Measurements from ENCODE around the gene CDC42SE2. TPM values are rescaled to one million over a fixed set of nuclear protein-coding genes. Genes with fewer than 3 reads are reported as not detected.
A peak's percentile ranks its signal among the peaks of the same experiment; 100 is the strongest.

CDC42SE2 gene
- total RNA-seq, 6 experiments from 2014 or later, result 14.2 to 18.0 (median 16.4) TPM

GRCh38 chr5:131406076-131406475, 142.2 kb downstream of the CDC42SE2 start:
- TF ChIP-seq CTCF (IDR thresholded peaks at IDR 0.05), result no peak
- Mint-ChIP-seq H3K4me3 (no peak overlapping the region), H3K9me3 (peaks cover 13% of the 10 kb centered on the region), H3K4me1 (ENCODE audit: low read depth) (no peaks in the 10 kb centered on the region), H3K27me3 (ENCODE audit: insufficient read depth) (no peaks in the 10 kb centered on the region), H3K27ac (no peak overlapping the region), H3K36me3 (ENCODE audit: low read depth) (peaks cover 40% of the 10 kb centered on the region)
- no peak for DNase-seq

- Mint-ChIP-seq H3K36me3 (ENCODE audit: low read depth) (peaks cover 40% of the 10 kb centered on the region), H3K9me3 (peaks cover 9% of the 10 kb centered on the region), H3K4me3 (no peak overlapping the region), H3K27ac (no peak overlapping the region), H3K27me3 (ENCODE audit: insufficient read depth) (no peaks in the 10 kb centered on the region), H3K4me1 (ENCODE audit: low read depth) (no peaks in the 10 kb centered on the region)
- DNase-seq, result no peak
- TF ChIP-seq CTCF (IDR thresholded peaks at IDR 0.05), result no peak
These were observed 143.3 kb downstream of the CDC42SE2 start for GRCh38 chr5:131406975-131407638.

GRCh38 chr5:131413605-131414559, 150.0 kb downstream of the CDC42SE2 start:
- Mint-ChIP-seq H3K4me1 (ENCODE audit: low read depth) (peaks cover 6% of the 10 kb centered on the region; the same call in 1 of the 2 replicates), H3K9me3 (no peaks in the 10 kb centered on the region), H3K27ac (no peak overlapping the region), H3K27me3 (ENCODE audit: insufficient read depth) (no peaks in the 10 kb centered on the region), H3K36me3 (ENCODE audit: low read depth) (peaks cover 21% of the 10 kb centered on the region), H3K4me3 (no peak overlapping the region)
- no peak for DNase-seq
- no peak for TF ChIP-seq CTCF (IDR thresholded peaks at IDR 0.05)

GRCh38 chr5:131416729-131417128, 152.9 kb downstream of the CDC42SE2 start:
- no peaks in the 10 kb centered on the region for H3K9me3 Mint-ChIP-seq
- no peaks in the 10 kb centered on the region for H3K27me3 Mint-ChIP-seq (ENCODE audit: insufficient read depth)
- H3K4me1 Mint-ChIP-seq (ENCODE audit: low read depth), result peaks cover 7% of the 10 kb centered on the region
- TF ChIP-seq CTCF (IDR thresholded peaks at IDR 0.05), result no peak
- H3K4me3 Mint-ChIP-seq, result no peak overlapping the region
- no peak for DNase-seq
- H3K36me3 Mint-ChIP-seq (ENCODE audit: low read depth), result no peaks in the 10 kb centered on the region
- H3K27ac Mint-ChIP-seq, result no peak overlapping the region

DNA sequence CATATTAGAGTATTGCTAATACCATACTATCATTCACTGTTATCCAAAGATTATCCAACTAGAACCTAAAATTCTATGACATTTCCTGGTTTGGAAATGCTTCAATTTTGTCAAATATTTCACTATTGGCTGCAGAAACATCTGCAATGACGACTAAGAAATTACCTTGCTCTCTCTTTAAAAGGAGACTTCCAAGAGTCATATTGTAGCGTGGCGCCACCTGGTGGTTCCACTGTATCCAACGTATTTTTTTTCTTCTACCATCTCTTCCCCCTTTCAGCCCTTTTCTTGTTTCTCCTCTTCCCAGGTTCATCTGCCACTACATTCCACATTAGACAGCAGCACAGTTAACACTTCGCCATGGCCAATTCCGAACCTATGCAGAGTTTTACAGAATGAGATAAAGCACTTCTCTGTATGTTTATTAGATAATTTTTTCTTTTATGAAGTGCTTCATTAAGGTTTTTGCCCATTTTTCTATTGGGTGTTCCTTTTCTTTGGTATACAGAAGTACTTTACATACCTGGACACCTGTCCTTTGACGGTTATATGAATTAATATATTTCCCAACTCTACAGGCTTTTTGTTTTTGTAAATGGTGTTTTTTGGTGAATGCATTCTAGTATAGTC, 153.5 kb downstream of the CDC42SE2 start:
- peak; percentile 50 for DNase-seq
- Mint-ChIP-seq H3K4me1 (ENCODE audit: low read depth) (peaks cover 12% of the 10 kb centered on the region), H3K4me3 (no peak overlapping the region), H3K36me3 (ENCODE audit: low read depth) (no peaks in the 10 kb centered on the region), H3K27me3 (ENCODE audit: insufficient read depth) (no peaks in the 10 kb centered on the region), H3K27ac (no peak overlapping the region; the same call in 1 of the 2 replicates), H3K9me3 (no peaks in the 10 kb centered on the region)
- peak; percentile 97 for TF ChIP-seq CTCF (IDR thresholded peaks at IDR 0.05)

Data from HFFc6 (cell line).